Upper lobe of left lung (tissue), 6 donors: ENCODE measurements around the gene PTGER1. TPM values are rescaled to one million over a fixed set of nuclear protein-coding genes. Genes with fewer than 3 reads are reported as not detected.
A peak's percentile ranks its signal among the peaks of the same experiment; 100 is the strongest.

ENCODE experiments used
- ATAC-seq, 2 donors: fragments of 200-7000 bp; cut with Tn5 transposase; one replicate each; pipeline ENCODE4 v1.9.1; 2022; ENCODE audit warnings: mild to moderate bottlenecking in 2 of 2, moderate library complexity in 2 of 2; ENCODE audit not compliant: low FRiP score in 2 of 2
- DNase-seq, 2 donors: peaks; one replicate each; pipeline ENCODE4 v3.0.0-alpha.2; 2019 to 2020
- H3K27ac ChIP-seq, 4 donors: fragments of 200-600 bp; sonication (generic); one replicate each; pipeline ENCODE4 v1.5.1; 2016 to 2019
- H3K27me3 ChIP-seq, 4 donors: fragments of 200-600 bp; sonication (generic); one replicate each; pipeline ENCODE4 v1.5.1; 2017 to 2019
- H3K36me3 ChIP-seq, 4 donors: fragments of 200-600 bp; sonication (generic); one replicate each; pipeline ENCODE4 v1.5.1; 2016 to 2019
- H3K4me1 ChIP-seq, 4 donors: fragments of 200-600 bp; sonication (generic); one replicate each; pipeline ENCODE4 v1.5.1; 2018 to 2019
- H3K4me3 ChIP-seq, 4 donors: fragments of 200-600 bp; sonication (generic); one replicate each; pipeline ENCODE4 v1.5.1; 2017 to 2019; ENCODE audit warnings: mild to moderate bottlenecking in 2 of 4, moderate library complexity in 1 of 4
- H3K9me3 ChIP-seq, 4 donors: fragments of 200-600 bp; sonication (generic); one replicate each; pipeline ENCODE4 v1.5.1; 2018 to 2019
- CTCF ChIP-seq, 6 experiments: fragments of 450-650 bp in 4 of 6; fragments of 200-600 bp in 2 of 6; sonication (generic) in 2 of 6; IDR thresholded peaks; one replicate each; pipeline ENCODE4 v1.5.1; 2016 to 2019; ENCODE audit warnings: antibody characterized with exemption in 6 of 6
- EP300 ChIP-seq, 4 donors: sonication (generic); formaldehyde crosslinking; IDR thresholded peaks; one replicate each; pipeline ENCODE4 v1.5.1; 2017; ENCODE audit warnings: antibody characterized with exemption in 4 of 4, control low read depth in 2 of 4
- POLR2A ChIP-seq, 4 donors: fragments of 450-650 bp; IDR thresholded peaks; one replicate each; pipeline ENCODE4 v1.5.1; 2016 to 2017; ENCODE audit warnings: antibody characterized with exemption in 4 of 4, mild to moderate bottlenecking in 2 of 4
- POLR2AphosphoS5 ChIP-seq, 2 donors: sonication (generic); formaldehyde crosslinking; IDR thresholded peaks; one replicate each; pipeline ENCODE4 v1.5.1; 2017; ENCODE audit warnings: antibody characterized with exemption in 2 of 2
- WGBS, 2 donors: methylation state at CpG; one replicate each; pipeline ENCODE4 v1.1.5; 2017 to 2018; 5-methylcytosine and 5-hydroxymethylcytosine counted together
- total RNA-seq, 6 donors: library from RNA; depleted of rRNA in 4 of 6; stranded (reverse); fragments of >200 nt in 4 of 6; gene quantifications; one replicate each; pipeline versions ENCODE4 v1.1.0 to v1.2.1, GENCODE V29; 2016 to 2021
- donor health status: DM: no; HTN: no; CAD: no; lungs with moderate emphysema.
- donor health status: DM: no; HTN: yes; CAD: no; lungs with severe emphysema.

Gene PTGER1
- total RNA-seq, 6 donors from 2014 or later: 0.59 to 3.9 (median 1.7) TPM; not detected in 3

GRCh38 chr19:14449321-14449720 is 25.8 kb downstream of the PTGER1 start:
- H3K4me3 ChIP-seq: no peak overlapping the region
- ATAC-seq: no peak
- DNase-seq: no peak
- WGBS, 2 donors: 87 to 90% methylated on average over 6 of the region's 6 CpGs
- no peaks in the 10 kb centered on the region for H3K27me3 ChIP-seq
- H3K9me3 ChIP-seq: no peaks in the 10 kb centered on the region
- TF ChIP-seq POLR2A (IDR thresholded peaks at IDR 0.05) (no peak), POLR2AphosphoS5 (IDR thresholded peaks at IDR 0.05) (no peak), CTCF (IDR thresholded peaks at IDR 0.05) (no peak), EP300 (IDR thresholded peaks at IDR 0.05) (no peak)
- H3K36me3 ChIP-seq: peaks cover 49 to 100% (median 92%) of the 10 kb centered on the region in 4 donors
- peaks cover 0 to 3% (median 0%) of the 10 kb centered on the region in 4 donors for H3K4me1 ChIP-seq
- H3K27ac ChIP-seq: no peak overlapping the region

DNA sequence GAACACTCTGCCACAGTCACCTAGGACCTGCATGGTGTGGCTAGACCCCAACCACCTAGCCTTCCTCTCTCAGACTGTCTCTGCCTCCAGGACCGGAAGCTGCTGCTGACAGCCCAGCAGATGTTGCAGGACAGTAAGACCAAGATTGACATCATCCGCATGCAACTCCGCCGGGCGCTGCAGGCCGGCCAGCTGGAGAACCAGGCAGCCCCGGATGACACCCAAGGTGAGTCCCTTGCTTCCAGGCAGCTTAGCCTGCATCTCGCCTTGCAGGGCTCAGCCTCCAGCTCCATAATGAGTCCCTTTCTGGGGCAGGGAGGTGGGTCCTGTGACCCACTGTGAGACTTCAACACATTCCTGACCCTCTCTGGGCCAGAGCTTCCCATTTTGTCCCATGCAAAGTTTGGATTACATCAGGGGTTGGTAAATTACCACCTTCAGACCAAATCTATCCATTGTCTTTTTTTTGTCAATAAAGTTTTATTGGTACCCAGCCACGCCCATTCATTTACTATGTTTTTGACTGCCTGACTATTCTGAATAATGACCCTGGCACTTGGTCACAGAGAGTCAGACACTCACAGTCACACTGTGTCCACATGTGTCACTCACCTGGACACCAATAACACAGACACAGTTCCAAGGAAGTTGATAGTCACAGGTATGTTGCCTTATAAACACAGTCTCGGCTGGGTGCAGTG is 28.7 kb downstream of the PTGER1 start:
- H3K27ac ChIP-seq: no peak overlapping the region
- no peak for TF ChIP-seq EP300 (IDR thresholded peaks at IDR 0.05)
- TF ChIP-seq CTCF (IDR thresholded peaks at IDR 0.05): no peak
- no peak for TF ChIP-seq POLR2A (IDR thresholded peaks at IDR 0.05)
- TF ChIP-seq POLR2AphosphoS5 (IDR thresholded peaks at IDR 0.05): no peak
- no peak overlapping the region for H3K4me3 ChIP-seq
- H3K27me3 ChIP-seq: no peaks in the 10 kb centered on the region
- ATAC-seq (no peak), DNase-seq (no peak)
- WGBS, 2 donors: 95 to 100% methylated on average over 10 of the region's 10 CpGs
- peaks cover 60 to 100% (median 97%) of the 10 kb centered on the region in 4 donors for H3K36me3 ChIP-seq
- no peaks in the 10 kb centered on the region for H3K9me3 ChIP-seq
- peaks cover 0 to 7% (median 0%) of the 10 kb centered on the region in 4 donors for H3K4me1 ChIP-seq

- DNase-seq (no peak), ATAC-seq (no peak)
- Histone ChIP-seq H3K4me3 (no peak overlapping the region), H3K4me1 (peaks cover 22 to 32% (median 25%) of the 10 kb centered on the region in 4 donors), H3K27me3 (no peaks in the 10 kb centered on the region), H3K27ac (no peak overlapping the region), H3K9me3 (no peaks in the 10 kb centered on the region), H3K36me3 (peaks cover 48 to 79% (median 76%) of the 10 kb centered on the region in 4 donors)
- TF ChIP-seq POLR2AphosphoS5 (IDR thresholded peaks at IDR 0.05) (no peak), POLR2A (IDR thresholded peaks at IDR 0.05) (no peak), CTCF (IDR thresholded peaks at IDR 0.05) (no peak), EP300 (IDR thresholded peaks at IDR 0.05) (no peak)
- 89 to 97% methylated on average over 13 of the region's 14 CpGs for WGBS, 2 donors
Measured at GRCh38 chr19:14443632-14444216, 31.4 kb downstream of the PTGER1 start.

- Histone ChIP-seq H3K27me3 (no peaks in the 10 kb centered on the region), H3K4me1 (peaks cover 28 to 36% (median 31%) of the 10 kb centered on the region in 4 donors), H3K9me3 (no peaks in the 10 kb centered on the region), H3K27ac (no peak overlapping the region), H3K4me3 (no peak overlapping the region), H3K36me3 (peaks cover 41 to 73% (median 70%) of the 10 kb centered on the region in 4 donors)
- DNase-seq (peak in 1 of 2 donors; percentile 71), ATAC-seq (no peak)
- 93 to 96% methylated on average over 5 to 12 of the region's 16 CpGs for WGBS, 2 donors
- TF ChIP-seq CTCF (IDR thresholded peaks at IDR 0.05): no peak
- TF ChIP-seq POLR2AphosphoS5 (IDR thresholded peaks at IDR 0.05): no peak
- TF ChIP-seq POLR2A (IDR thresholded peaks at IDR 0.05): no peak
- TF ChIP-seq EP300 (IDR thresholded peaks at IDR 0.05): no peak
Measured at GRCh38 chr19:14442891-14443631, 32.1 kb downstream of the PTGER1 start.
